ENCODE data around the gene TTBK1.
A peak's percentile ranks its signal among the peaks of the same experiment; 100 is the strongest.

TTBK1 gene

DNA sequence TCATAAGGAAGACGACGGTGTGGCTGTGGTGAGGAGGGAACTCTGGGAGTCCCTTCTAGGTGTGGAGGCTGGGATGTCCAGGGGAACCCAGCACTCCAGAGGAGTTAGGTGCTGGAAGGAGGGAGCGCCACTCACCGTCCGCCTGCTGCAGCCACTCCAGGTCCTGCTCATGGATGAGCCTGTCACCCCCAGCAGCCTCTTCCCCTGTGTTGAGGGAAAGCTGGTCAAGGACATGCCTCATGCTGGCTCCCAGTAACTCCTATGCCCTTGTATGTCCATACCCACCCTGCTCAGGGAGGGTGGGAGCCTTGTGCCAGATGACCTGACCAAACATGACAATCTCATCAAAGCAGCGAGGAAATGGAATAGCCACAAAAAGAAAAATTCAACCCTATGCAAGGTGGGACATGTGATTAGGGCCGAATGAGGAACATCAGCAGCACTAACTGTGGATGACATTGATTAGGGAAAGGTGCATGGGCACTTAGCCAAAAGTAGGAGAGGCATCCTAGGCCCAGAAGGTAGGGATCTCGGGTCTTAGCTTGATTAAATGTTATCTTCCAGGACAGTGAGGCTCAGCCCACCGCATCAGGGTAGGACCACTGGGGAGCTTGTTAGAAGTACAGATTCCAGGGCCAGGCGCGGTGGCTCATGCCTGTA, 17.0 kb upstream of the TTBK1 start:
- DNase-seq = no peak

DNA sequence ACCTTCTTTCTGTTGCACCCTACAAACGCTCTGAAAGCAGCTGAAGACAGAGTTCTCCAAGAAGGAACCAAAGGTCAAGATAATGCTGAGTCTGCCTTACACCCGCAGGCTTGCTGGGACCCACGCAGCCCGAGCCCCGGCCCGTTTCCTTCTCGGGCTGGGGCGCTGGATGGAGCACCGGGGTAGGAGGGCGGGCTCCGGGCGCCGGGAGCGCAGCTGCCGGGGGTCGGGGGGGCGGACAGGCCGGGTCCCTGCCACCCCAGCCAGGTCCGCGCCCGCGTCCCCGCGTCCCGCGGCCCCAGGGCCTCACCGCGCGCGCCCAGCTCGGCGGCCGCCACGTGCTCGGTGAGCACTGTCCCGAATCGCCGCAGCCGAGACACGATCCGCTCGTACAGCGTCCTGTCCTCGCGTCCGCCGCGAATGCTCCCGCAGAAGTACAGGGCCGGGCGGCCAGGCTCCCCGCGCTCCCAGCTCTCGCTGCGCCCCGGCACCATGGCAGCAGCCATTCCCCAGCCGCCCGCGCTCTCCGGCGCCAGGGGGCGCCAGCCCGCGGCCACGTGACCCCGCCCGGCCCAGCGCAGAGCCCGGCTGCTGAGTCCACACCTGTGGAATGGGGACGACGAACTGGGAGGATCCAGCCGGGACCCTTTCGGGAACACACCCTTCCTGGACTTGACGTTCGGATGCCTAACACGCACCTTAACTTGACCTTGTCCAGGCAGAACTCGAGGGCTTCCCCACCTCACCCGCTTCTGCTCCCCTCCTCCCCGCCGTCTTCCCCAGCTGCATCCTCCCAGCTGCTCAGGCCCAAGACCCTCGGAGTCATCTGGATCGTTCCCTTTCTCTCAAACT, 14.1 kb upstream of the TTBK1 start, which contains the start of gene DNPH1:
TSS of gene DNPH1 (minus strand) at position 531 of the 852 bp plus-strand sequence. CDS start at position 506, 25 bp downstream.
- peak; percentile 40 for DNase-seq

DNA sequence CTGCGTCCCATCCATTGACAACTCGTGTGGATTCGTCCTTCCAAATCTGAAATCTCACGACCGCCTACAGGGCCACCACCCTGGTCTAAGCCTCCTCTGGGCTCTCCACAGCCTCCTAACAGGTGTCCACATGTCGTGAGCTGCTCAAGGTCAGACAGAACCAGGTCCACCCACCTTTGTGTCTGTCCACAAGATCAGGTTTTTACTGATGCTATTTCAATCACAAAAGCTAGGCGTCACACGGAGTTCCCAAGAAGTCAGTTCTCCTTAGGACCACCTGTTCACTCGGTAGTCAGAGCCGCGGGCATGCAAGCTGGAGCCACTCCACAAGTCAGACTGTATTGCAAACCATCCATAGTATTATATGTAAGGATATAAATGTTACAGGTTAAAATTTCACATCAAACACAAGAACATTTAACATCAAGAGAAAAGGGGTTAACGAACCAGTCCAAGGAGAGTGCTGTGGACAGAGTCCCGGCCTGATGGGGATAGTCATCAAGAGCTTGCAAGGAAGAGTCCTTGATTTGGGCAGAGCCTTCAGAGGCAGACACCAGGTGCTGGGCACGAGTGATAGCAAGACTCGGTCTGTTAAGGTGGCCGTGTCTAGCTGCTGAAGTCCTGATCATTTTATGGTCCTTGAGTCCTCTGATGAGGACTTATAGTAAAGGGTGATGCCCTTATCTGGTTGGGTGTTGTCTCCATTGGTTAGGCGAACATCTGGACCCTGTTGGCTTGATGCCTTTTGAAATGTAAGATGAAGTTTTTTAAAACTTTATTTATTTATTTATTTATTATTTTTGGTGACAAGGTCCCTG, 13.3 kb upstream of the TTBK1 start:
- no peak for DNase-seq

DNA sequence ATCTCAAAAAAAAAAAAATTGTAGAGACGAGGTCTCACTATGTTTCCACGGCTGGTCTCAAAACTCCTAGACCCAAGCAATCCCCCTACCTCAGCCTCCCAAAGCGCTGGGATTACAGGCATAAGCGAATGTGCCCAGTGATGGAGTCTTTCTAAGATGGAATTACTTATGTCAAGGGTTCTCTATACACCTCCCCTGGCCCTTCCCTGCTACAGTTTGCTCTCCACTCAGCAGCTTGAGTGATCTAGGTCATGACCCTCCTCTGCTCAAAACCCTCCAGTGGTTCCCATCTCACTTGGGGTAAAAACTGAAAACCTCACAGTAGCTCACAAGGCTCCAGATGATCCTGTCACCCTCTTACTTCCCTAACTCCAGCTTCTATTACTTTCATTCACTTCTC, 12.2 kb upstream of the TTBK1 start:
- DNase-seq = no peak

DNA sequence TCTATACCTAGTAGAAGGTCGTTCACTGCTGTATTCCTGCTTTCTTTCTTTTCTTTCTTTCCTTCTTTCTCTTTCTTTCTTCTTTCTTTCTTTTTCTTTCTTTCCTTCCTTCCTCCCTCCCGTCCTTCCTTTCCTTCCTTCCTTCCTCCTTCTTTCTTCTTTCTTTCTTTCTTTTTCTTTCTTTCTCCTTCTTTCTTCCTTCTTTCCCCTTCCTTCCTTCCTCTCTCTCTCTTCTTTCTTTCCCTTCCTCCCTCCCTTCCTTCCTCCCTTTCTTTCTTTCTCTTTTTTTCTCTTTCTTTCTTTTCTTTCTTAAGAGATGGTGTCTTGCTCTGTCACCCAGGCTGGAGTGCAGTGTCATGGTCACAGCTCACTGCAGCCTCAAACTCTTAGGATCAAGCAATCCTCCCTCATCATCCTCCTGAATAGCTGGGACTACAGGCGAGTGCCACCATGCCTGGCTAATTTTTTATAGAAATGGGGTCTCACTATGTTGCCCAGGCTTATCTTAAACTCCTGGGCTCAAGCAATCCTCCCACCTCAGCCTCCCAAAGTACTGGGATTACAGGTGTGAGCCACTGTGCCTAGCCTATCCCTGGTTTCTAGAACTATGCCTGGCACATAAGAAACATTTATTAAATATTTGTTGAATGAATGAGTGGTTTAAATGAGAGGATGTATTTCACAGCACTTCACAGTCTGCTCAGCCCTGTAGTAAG, 11.4 kb upstream of the TTBK1 start:
- no peak for DNase-seq

DNA sequence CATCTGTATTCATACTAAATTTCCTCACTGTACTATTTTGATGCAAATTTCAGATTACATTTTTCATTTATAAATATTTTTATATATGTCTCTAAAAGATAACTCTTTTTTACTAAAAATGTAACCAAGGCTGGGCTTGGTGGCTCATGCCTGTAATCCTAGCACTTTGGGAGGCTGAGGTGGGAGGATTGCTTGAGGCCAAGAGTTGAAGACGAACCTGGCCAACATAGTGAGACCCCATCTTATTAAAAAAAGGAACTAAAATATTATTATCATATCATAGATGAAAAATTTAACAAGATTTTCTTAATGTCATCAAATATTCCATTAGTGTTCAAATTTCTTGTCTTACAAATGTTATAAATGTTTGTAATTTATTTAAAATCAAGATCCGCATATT, 7.4 kb upstream of the TTBK1 start:
- DNase-seq = no peak

DNA sequence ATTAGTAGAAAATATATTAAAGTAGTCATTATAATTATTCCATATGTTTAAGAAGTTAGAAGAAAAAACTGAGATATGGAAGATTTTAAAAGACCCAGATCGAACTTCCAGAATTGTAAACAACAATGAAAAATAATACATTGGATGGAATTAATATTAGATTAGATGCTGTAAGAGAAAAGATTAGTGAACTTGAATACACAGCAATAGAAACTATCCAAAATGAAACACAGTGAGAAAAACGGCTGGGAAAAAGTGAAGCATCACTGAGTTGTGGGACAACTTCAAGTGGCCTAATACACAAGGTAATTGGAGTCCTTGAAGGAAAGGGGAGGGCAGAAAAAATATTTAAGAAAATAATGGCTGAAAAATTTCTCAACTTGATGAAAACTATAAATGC, 4.2 kb upstream of the TTBK1 start:
- DNase-seq = no peak

DNA sequence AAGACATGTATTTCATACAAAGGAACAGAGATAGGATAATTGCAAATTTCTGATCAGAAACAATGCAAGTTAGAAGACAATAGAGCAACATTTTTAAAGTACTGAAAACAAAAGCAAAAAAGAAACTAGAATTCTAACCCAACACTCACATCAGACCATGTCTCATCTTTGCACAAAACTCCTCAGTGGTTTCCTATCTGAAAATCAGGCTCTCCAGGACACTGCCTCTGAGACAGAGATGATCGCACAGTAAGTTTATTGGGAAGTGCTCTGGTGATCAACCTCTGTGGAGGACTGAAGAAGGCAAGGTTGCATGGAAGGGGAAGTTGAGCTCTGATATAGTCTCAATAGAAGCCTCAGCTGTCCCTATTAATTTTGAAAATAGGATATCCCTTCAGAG, 2.3 kb upstream of the TTBK1 start:
- DNase-seq = no peak

DNA sequence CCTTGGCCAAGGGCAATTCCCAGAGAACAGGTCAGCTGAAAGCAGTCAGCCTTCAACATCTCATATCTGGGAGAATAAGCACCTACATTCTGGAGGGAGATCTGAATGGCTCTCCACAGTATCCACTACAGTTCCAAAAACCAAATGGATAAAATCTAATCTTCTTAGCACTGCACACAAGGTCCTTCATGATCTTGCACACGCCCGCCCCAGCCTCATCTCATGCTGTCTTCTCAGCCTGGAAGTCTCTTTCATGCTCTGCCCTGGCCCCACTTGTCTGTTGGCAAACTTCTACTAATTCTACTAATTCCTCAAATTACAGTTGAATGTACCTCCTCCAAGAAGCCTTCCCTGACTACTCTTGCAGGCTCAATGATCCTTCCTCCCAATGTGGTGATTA, 1.8 kb upstream of the TTBK1 start:
- no peak for DNase-seq

DNA sequence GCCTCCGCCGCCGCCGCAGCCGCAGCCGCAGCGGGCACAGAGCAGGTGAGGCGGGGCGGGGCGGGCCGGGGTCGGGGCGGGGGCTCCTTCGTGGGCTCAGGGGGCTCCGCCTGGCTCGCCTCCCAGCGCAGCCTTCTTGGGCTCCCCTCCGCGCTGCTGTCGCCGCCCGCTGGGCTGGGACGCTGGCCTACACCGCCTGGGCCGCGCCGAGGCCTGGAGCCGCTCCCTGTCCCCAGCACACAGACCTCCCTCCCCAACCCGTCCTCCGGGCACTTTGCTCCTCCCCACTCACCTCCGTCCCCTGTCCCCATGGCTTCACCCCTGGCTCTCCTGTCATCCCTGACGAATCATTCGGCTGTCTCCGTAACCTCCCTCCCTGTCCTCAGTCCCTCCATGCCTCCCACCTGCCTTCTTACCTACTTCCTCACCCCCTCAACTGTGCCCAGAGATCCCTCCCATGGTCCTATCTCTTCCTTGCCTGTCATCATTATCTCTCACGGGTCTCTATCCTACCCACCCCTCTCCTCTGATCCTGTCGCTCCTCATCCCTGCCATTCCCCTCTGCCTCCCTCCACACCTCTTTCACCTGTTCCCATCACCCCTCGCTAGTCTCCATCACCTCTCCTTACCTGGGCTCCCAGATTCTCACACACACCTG, 512 bp downstream of the TTBK1 start:
- DNase-seq = no peak

DNA sequence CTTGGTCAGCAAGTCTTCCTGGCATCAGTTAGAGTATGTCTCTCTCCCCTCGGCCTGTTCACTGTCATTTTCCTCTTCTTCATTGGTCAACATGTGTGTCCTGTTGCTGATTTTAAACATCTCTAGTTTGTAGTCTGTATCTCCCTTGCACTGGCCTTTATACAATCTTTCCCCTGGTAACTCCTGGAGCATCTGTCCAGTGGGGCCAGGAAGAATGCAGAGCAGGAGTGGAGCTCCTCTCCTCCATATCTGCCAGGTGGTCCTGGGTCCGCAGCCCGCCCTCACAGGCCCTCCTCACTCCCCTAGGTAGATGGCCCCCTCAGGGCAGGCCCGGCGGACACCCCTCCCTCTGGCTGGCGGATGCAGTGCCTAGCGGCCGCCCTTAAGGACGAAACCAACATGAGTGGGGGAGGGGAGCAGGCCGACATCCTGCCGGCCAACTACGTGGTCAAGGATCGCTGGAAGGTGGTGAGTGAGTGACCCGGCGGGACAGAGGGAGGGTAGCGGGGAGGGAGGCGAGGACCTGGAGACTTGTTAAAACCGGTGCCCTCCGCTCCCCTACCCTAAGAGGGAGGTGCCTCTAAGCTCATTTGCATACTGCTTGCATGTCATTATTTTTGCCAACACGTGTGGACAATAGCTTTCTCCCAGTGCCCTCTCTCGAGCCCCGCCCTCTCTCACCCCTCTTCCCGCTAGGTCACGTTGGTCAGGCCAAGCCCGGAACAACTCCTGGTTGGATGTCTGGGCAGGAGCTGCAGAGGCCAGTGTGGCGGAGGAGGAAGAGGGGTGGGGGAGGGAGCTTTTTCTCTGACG, 3.2 kb downstream of the TTBK1 start:
- DNase-seq = no peak

DNA sequence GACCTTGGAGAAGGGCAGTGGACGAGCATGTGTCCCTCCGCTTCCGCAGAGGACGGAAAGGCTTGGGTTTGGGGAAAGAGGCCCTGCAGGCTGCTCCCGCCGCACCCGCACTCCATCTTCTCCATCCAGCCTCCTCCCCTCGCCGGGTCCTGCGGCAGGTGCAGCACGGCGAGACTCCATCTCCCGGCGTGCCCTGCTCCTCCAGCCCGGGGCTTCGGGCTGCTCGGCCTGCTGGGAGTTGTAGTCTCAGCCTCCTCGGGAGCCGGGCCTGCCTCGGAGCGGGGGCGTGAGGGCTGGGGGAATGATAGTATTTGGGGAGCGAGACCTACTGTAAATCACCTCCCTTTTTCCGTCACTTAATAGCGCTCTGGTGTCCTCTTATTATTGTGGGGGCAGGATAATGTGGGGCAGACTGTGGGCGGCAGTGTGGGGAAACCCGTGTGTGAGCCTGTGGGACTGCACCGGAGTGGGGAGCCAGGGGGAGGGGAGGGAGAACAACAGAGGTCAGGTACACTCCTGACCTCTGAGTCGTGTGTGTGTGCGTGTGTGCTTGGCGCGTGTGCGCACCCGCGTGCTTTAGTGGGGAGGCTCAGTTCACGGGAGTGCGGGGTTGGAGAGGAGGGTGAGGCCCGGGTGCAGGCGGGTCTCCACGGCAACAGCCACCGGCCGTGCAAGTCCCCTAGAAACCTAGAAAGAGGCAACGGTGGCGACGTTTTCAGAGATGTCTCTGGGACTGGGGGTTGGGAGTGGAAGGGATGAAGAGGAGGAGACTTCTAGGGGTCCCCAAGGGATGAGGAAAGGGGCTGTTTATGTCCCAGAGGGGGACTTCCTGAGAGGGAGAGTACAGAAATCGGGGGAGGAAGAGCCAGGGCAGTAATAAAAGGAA, 4.1 kb downstream of the TTBK1 start:
- DNase-seq = peak; percentile 19

DNA sequence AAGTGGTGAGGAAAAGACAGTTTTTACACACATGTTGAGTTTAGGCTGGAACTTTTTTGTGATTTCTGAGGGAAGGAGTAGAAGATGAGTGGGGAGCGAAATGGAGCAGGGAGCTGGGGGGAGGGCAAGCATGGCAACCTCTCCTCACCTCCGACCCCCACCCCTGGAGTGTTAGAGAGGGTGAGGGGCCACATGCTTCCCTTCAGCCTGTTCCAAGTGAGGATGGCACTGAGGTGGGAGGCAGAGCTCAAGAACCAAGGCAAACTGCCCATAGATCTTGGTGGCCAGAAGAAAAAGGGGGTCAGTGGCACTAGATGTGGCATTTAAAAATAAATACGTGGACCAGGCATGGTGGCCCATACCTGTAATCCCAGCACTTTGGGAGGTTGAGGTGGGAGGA, 4.8 kb downstream of the TTBK1 start:
- DNase-seq = no peak

DNA sequence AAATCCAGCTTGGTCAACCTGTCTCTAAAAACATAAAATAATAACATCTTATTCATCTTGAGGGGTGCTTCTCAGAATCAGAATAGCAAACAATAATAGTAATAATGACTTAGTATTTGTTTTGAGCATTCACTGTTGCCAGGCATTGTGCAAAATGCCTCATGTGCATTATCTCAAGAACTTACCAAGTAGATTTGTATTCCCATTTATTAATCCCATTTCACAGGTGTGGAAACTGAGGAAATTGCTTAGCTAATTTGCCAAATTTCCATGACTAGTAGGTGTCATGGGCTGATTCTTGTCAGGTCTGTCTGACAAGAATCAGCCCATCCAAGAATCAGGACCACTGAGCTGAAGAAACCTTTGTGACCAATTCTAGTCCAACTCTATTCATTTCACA, 5.5 kb downstream of the TTBK1 start:
- no peak for DNase-seq

DNA sequence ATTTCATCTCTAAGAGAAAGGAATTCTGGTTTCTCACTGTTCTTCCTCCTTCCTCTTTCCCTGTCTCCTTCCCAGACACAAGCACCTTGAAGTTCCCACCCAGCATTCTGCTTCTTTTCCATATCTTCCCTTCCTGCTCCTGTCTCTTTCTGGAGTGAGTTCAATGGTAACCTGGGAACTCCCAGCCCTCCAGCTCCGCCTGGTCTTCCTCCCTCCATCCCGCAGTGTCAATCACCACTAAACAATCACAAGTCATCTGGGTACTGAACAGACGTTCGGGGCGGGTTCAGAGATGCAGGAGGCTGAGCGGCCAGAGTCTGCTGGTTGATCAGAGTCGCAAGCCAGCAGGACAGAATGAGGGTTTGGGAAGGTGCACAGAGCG, 7.7 kb downstream of the TTBK1 start:
- DNase-seq = peak; percentile 70

DNA sequence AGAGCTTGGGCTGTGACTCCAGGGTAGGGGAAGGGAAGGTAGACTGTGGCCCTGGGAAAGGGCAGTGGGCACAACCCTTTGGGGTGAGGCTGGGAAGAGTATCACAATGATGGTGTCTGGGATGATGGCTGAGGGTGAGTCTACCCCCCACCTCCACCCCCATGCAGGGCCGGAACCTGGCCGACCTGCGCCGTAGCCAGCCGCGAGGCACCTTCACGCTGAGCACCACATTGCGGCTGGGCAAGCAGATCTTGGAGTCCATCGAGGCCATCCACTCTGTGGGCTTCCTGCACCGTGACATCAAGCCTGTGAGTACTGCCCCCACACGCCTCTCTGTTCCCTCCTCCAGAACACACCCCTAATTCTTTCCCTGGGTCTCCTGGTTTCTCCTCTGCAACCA, 10.1 kb downstream of the TTBK1 start:
- no peak for DNase-seq

DNA sequence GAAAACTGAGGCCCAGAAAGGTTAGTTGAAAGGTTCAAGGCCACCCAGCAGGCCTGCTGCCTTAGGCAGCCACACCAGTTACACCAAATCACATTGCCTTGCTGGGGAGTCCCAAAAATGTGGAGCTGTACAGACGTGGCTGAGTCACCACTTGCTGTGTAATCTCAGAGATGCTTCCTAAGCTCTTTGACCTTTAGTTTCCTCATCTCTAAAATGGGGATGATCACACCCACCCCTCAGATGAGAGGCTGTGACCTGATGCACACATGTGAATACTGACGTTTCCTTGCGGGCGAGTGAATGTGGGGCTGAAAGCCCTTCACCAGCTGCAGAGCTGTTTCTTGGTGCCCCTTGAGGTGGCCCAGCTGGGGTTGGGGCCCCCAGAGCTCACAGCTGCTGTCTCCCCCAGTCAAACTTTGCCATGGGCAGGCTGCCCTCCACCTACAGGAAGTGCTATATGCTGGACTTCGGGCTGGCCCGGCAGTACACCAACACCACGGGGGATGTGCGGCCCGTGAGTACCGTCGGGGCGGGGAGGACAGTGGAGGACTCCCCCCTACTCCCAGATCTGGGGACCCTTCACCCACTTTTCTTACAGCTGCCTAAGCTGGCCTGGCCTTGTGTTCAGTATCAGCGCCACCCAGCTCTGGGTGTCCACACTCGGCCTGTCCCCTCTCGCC, 11.0 kb downstream of the TTBK1 start:
- DNase-seq = no peak

DNA sequence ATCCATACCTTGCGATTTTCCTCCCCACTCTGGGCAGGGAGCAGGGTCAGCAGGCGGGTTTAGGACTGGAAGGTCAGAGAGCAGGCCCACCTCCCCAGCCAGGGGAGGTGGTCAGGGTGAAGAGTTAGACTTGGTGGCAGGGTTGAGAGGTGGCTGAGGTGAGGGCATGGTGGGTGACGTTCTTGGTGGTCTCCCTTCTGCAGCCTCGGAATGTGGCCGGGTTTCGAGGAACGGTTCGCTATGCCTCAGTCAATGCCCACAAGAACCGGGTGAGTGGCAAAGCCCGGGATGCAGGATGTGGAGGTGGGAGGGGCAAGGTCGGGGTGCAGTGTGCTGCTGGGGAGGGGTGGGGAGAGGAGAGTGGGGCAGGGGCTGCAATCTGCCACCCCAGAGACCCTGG, 11.6 kb downstream of the TTBK1 start:
- no peak for DNase-seq

DNA sequence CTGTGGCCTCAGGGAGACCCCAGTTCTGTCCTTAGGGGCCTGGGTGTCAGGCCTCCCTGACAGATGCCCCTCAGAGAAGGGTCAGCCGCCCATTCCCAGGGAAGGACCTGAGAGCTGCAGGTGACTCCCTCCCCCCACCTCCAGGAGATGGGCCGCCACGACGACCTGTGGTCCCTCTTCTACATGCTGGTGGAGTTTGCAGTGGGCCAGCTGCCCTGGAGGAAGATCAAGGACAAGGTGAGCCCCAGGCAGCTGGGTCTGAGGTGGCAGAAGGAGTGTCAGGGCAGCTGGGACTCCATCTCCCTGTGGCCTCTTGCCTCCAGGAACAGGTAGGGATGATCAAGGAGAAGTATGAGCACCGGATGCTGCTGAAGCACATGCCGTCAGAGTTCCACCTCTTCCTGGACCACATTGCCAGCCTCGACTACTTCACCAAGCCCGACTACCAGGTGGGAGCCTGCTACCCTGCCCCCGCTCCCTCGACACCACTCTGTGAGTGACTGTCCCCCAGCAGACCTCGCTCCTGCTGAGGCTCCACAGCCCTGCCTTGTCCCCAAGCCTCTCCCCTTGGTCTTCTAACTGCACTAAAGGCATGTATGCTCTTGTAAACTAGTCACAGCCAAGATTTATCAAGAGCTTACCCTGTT, 12.2 kb downstream of the TTBK1 start:
- no peak for DNase-seq

All from DMS 273 treated with DMSO at 0.1 percent for 48 hours (cell line).